IMR-90 (cell line): ENCODE data around the gene CHRD. TPM values are rescaled to one million over a fixed set of nuclear protein-coding genes. Genes with fewer than 3 reads are reported as not detected.

Source experiments
- ATAC-seq: fragments of 200-7000 bp; cut with Tn5 transposase; 2 replicates; pipeline ENCODE4 v1.9.1; 2020; ENCODE audit warnings: low read depth, mild to moderate bottlenecking, moderate library complexity
- BruUV-seq: library from RNA; stranded (reverse); fragments of 400-500 nt; replicated peaks from 2 replicates; lab custom pipeline; 2021; lab: Mats Ljungman, UMichigan
- CTCF ChIA-PET: fragments of 300-600 bp; formaldehyde crosslinking; extraction: SDS; loops from one replicate; lab custom pipeline; 2021; ENCODE audit warnings: antibody characterized with exemption; lab: Yijun Ruan, JAX
- POLR2A ChIA-PET: fragments of 300-600 bp; sonication (Branson Sonifier 250); formaldehyde crosslinking; loops from one replicate; lab custom pipeline; 2022; ENCODE audit warnings: antibody characterized with exemption; ENCODE audit not compliant: unreplicated experiment; lab: Charles Lee
- DNase-seq: peaks from one replicate; pipeline ENCODE4 v3.0.0; 2013
- H2AFZ ChIP-seq: replicated peaks from 2 replicates; pipeline ENCODE3; 2013; ENCODE audit warnings: low read length, mild to moderate bottlenecking; ENCODE audit not compliant: poor library complexity
- H2AK5ac ChIP-seq: 2 replicates; pipeline ENCODE4 v1.6.1; 2013; ENCODE audit warnings: low read depth, low read length, inconsistent platforms
- H2AK9ac ChIP-seq: replicated peaks from 2 replicates; pipeline ENCODE3; 2013; ENCODE audit warnings: mild to moderate bottlenecking, low read depth, low read length, moderate library complexity; ENCODE audit not compliant: poor library complexity
- H2BK120ac ChIP-seq: 2 replicates; pipeline ENCODE4 v1.6.1; 2013; ENCODE audit warnings: low read depth, low read length, inconsistent platforms
- H2BK15ac ChIP-seq: 3 replicates; pipeline ENCODE4 v1.6.1; 2013; ENCODE audit warnings: low read depth, low read length, inconsistent platforms
- H2BK20ac ChIP-seq: 2 replicates; pipeline ENCODE4 v1.6.1; 2013; ENCODE audit warnings: low read depth, mild to moderate bottlenecking, inconsistent platforms, low read length, moderate library complexity
- H2BK5ac ChIP-seq: 2 replicates; pipeline ENCODE4 v1.6.1; 2013; ENCODE audit warnings: mild to moderate bottlenecking, low read depth, low read length, inconsistent platforms; ENCODE audit not compliant: poor library complexity, severe bottlenecking
- H3K14ac ChIP-seq: replicated peaks from 2 replicates; pipeline ENCODE4 v1.6.1; 2013; ENCODE audit warnings: low read depth, low read length, inconsistent platforms
- H3K18ac ChIP-seq: 2 replicates; pipeline ENCODE4 v1.6.1; 2013; ENCODE audit warnings: low read depth, low read length, control low read depth
- H3K23ac ChIP-seq: 2 replicates; pipeline ENCODE4 v1.6.1; 2013; ENCODE audit warnings: low read depth, low read length, inconsistent platforms
- H3K27ac ChIP-seq: 2 replicates; pipeline ENCODE4 v1.5.1; 2013; ENCODE audit warnings: mild to moderate bottlenecking, control low read depth, low read length; ENCODE audit not compliant: insufficient read depth
- H3K27me3 ChIP-seq: 2 replicates; pipeline ENCODE4 v1.6.1; 2013; ENCODE audit warnings: low read length; ENCODE audit not compliant: control insufficient read depth, insufficient read depth
- H3K36me3 ChIP-seq: 2 replicates; pipeline ENCODE4 v1.6.1; 2013; ENCODE audit warnings: low read length, mixed read lengths; ENCODE audit not compliant: control insufficient read depth, insufficient read depth
- H3K4ac ChIP-seq: 2 replicates; pipeline ENCODE4 v1.6.1; 2013; ENCODE audit warnings: low read depth, low read length, inconsistent platforms
- H3K4me1 ChIP-seq: 2 replicates; pipeline ENCODE4 v1.6.1; 2013; ENCODE audit warnings: low read length, mixed read lengths; ENCODE audit not compliant: control insufficient read depth, insufficient read depth
- H3K4me2 ChIP-seq: 2 replicates; pipeline ENCODE4 v1.6.1; 2013; ENCODE audit warnings: low read depth, mild to moderate bottlenecking, control low read depth, low read length, moderate library complexity
- H3K4me3 ChIP-seq: 2 replicates; pipeline ENCODE4 v1.5.1; 2013; ENCODE audit warnings: low read depth, mild to moderate bottlenecking, control low read depth, low read length, moderate library complexity; ENCODE audit not compliant: insufficient read depth
- H3K56ac ChIP-seq: 2 replicates; pipeline ENCODE4 v1.6.1; 2013; ENCODE audit warnings: low read length, inconsistent platforms; ENCODE audit not compliant: insufficient read depth; ENCODE audit errors: extremely low read depth
- H3K79me1 ChIP-seq, 2 experiments: 2 replicates each; pipeline ENCODE4 v1.6.1; 2013; ENCODE audit warnings: low read length in 2 of 2, inconsistent platforms in 1 of 2, low read depth in 1 of 2
- H3K9ac ChIP-seq: 2 replicates; pipeline ENCODE4 v1.6.1; 2013; ENCODE audit warnings: low read depth, low read length, control low read depth
- H3K9me1 ChIP-seq: 2 replicates; pipeline ENCODE4 v1.6.1; 2013; ENCODE audit warnings: low read length, inconsistent platforms; ENCODE audit not compliant: insufficient read depth
- H3K9me3 ChIP-seq: 2 replicates; pipeline ENCODE4 v1.6.1; 2013; ENCODE audit warnings: low read length; ENCODE audit not compliant: control insufficient read depth, insufficient read depth
- H4K20me1 ChIP-seq: 2 replicates; pipeline ENCODE4 v1.6.1; 2013; ENCODE audit warnings: low read length, inconsistent platforms; ENCODE audit not compliant: insufficient read depth
- H4K5ac ChIP-seq: 2 replicates; pipeline ENCODE4 v1.6.1; 2013; ENCODE audit warnings: mild to moderate bottlenecking, low read depth, low read length, control low read depth
- H4K8ac ChIP-seq, 2 experiments: 2 replicates each; pipeline ENCODE4 v1.6.1; 2013; ENCODE audit warnings: low read depth in 2 of 2, low read length in 2 of 2, control low read depth in 1 of 2, inconsistent platforms in 1 of 2
- H4K91ac ChIP-seq: 2 replicates; pipeline ENCODE4 v1.6.1; 2013; ENCODE audit warnings: low read depth, low read length, inconsistent platforms; ENCODE audit not compliant: insufficient read depth
- CHD1 ChIP-seq: IDR thresholded peaks from 2 replicates; pipeline ENCODE4 v1.6.1; 2012; ENCODE audit warnings: low read depth, low read length, improper control_type of control experiment
- CTCF ChIP-seq: conservative IDR thresholded peaks from 2 replicates; pipeline ENCODE4 v1.5.1; 2012; ENCODE audit warnings: mild to moderate bottlenecking, low read depth, low read length, improper control_type of control experiment
- FOS ChIP-seq: fragments of 150-350 bp; IDR thresholded peaks from 2 replicates; pipeline ENCODE4 v1.6.1; 2016; ENCODE audit warnings: low read depth, low read length
- MAFK ChIP-seq: IDR thresholded peaks from 2 replicates; pipeline ENCODE4 v1.6.1; 2012; ENCODE audit warnings: low read depth, low read length, improper control_type of control experiment
- POLR2A ChIP-seq: IDR thresholded peaks from 2 replicates; pipeline ENCODE4 v1.6.1; 2012; ENCODE audit warnings: mild to moderate bottlenecking, low read depth, low read length
- RAD21 ChIP-seq: IDR thresholded peaks from 2 replicates; pipeline ENCODE4 v1.6.1; 2012; ENCODE audit warnings: low read length, improper control_type of control experiment
- SMC3 ChIP-seq: fragments of 150-350 bp; IDR thresholded peaks from 2 replicates; pipeline ENCODE4 v1.6.1; 2016; ENCODE audit warnings: low read depth, mild to moderate bottlenecking, antibody characterized with exemption, low read length, moderate library complexity
- WGBS, 2 experiments: methylation state at CpG; one replicate each; pipeline versions ENCODE4 v1.1.5 to v1.1.7; 2013; ENCODE audit warnings: missing lambda C conversion rate in 2 of 2; ENCODE audit not compliant: insufficient read length in 1 of 2; ENCODE audit errors: extremely low coverage in 2 of 2; 5-methylcytosine and 5-hydroxymethylcytosine counted together
- dilution Hi-C: fragments of 300-500 bp; cut with HindIII; formaldehyde crosslinking; loops from one replicate; pipeline ENCODE4 v1.14.3; 2018; ENCODE audit warnings: low sequenced_read_pairs; ENCODE audit not compliant: unreplicated experiment
- in situ Hi-C: fragments of 300-500 bp; cut with MboI; formaldehyde crosslinking; loops from 3 replicates; pipeline ENCODE4 v1.14.3; 2019; ENCODE audit warnings: low sequenced_read_pairs, inconsistent platforms, mixed read lengths
- intact Hi-C: fragments of 100-400 bp; cut with micrococcal nuclease; formaldehyde crosslinking; loops from 2 replicates; pipeline ENCODE4 v1.10.0; 2022
- polyA plus RNA-seq, 3 experiments: library from polyadenylated mRNA; depleted of rRNA; stranded (reverse); fragments of >200 nt; gene quantifications; 2 replicates each; pipeline ENCODE4 v1.2.3, GENCODE V29; 2012; ENCODE audit warnings: low replicate concordance in 1 of 3
- total RNA-seq: library from RNA; depleted of rRNA; stranded (reverse); fragments of >200 nt; gene quantifications from 2 replicates; pipeline ENCODE4 v1.2.3, GENCODE V29; 2012

Gene CHRD
- total and polyA plus RNA-seq, 2 of the 4 experiments (the other 2 are of a cell fraction): under 0.01 to 0.09 TPM

DNA sequence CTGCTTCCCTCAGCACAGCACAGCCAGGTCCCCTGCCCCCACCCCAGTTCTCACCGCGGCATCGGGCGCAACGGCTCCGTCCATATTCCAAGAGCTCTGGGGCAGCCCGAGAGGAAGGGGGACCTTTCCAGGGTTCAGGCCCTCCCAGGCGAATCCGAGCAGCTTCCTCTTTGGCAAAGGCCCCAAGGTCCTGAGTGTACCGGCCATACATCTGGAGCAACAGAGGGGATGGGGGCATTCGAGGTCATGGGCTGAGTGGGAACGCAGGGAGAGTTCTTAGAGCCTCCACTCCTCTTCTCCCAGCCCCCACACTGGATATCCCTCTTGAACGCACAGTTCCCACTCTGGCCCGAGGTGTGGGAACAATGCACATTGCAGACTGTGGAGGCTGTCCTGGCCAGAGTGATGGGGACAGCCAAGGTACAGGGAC, 20.9 kb upstream of the CHRD start:
- Histone ChIP-seq H3K4me2 (no peak overlapping the region), H3K27me3 (no peaks in the 10 kb centered on the region), H2AFZ (no peak overlapping the region), H4K5ac (no peak overlapping the region), H2AK9ac (no peak overlapping the region), H2BK5ac (no peak overlapping the region), H3K27ac (no peak overlapping the region), H2AK5ac (no peak overlapping the region), H3K79me1 (peaks cover 5 to 25% of the 10 kb centered on the region in 2 experiments), H3K36me3 (peaks cover 6% of the 10 kb centered on the region), H3K9me1 (peaks cover 18% of the 10 kb centered on the region; the same call in 1 of the 2 replicates), H3K18ac (no peak overlapping the region), H4K20me1 (peaks cover 10% of the 10 kb centered on the region), H2BK20ac (no peak overlapping the region), H3K14ac (no peak overlapping the region), H3K56ac (no peak overlapping the region), H3K9ac (no peak overlapping the region), H4K8ac (no peak overlapping the region), H3K4ac (no peak overlapping the region), H3K4me1 (peaks cover 7% of the 10 kb centered on the region), H2BK120ac (no peak overlapping the region), H2BK15ac (no peak overlapping the region), H3K4me3 (no peak overlapping the region), H3K23ac (no peak overlapping the region), H3K9me3 (no peaks in the 10 kb centered on the region), H4K91ac (no peak overlapping the region)
- no peak for TF ChIP-seq FOS
- no peak for TF ChIP-seq POLR2A
- no peak for TF ChIP-seq CTCF
- no peak for TF ChIP-seq RAD21
- no peak for TF ChIP-seq SMC3
- TF ChIP-seq MAFK: no peak
- TF ChIP-seq CHD1: no peak
- ChIA-PET POLR2A (interaction anchor here (0.5 kb wide), 1 partner anchor 27 kb away, joined by 5 read pairs; no protein-coding TSS in a partner anchor), CTCF (interaction anchor here (0.9 kb wide), 1 partner anchor 155 kb away, joined by 3 read pairs; no protein-coding TSS in a partner anchor)
- DNase-seq (no peak), ATAC-seq (no peak)
- intact Hi-C loops: no loop called here
- no TSS peak for BruUV-seq
- dilution Hi-C loops: loop anchor here (25.0 kb wide), 1 partner anchor 178 kb away; no protein-coding TSS in a partner anchor
- 80% methylated on average over 1 of the region's 14 CpGs; no CpG with 5 or more reads in 1 of the 2 experiments for whole genome bisulfite sequencing, 2 experiments
- in situ Hi-C loops: no loop called here
